WTC11 (cell line): ENCODE results near the gene FAM20C. TPM values are rescaled to one million over a fixed set of nuclear protein-coding genes. Genes with fewer than 3 reads are reported as not detected.
A peak's percentile ranks its signal among the peaks of the same experiment; 100 is the strongest.

Source experiments
- CREM ChIP-seq: sonication (generic); formaldehyde crosslinking; IDR thresholded peaks from 2 replicates; pipeline ENCODE4 v1.8.1; 2022; ENCODE audit warnings: mild to moderate bottlenecking, missing genetic modification reagents, moderate library complexity
- FOXP4 ChIP-seq: sonication (generic); formaldehyde crosslinking; IDR thresholded peaks from 2 replicates; pipeline ENCODE4 v1.8.0; 2022; ENCODE audit warnings: mild to moderate bottlenecking, missing genetic modification reagents
- GTF2I ChIP-seq: fragments of 250-450 bp; sonication (Bioruptor Pico); conservative IDR thresholded peaks from 2 replicates; pipeline ENCODE4 v1.4.0; 2021; ENCODE audit warnings: mild to moderate bottlenecking
- IRF2 ChIP-seq: sonication (generic); formaldehyde crosslinking; IDR thresholded peaks from 2 replicates; pipeline ENCODE4 v1.8.0; 2022; ENCODE audit warnings: low read depth, missing genetic modification reagents, borderline replicate concordance
- JAZF1 ChIP-seq: fragments of 250-450 bp; sonication (Bioruptor Pico); IDR thresholded peaks from 2 replicates; pipeline ENCODE4 v1.9.0; 2021; ENCODE audit warnings: moderate library complexity, mild to moderate bottlenecking, inconsistent platforms
- NFE2L1 ChIP-seq: sonication (generic); formaldehyde crosslinking; IDR thresholded peaks from 2 replicates; pipeline ENCODE4 v1.8.1; 2023; ENCODE audit warnings: missing genetic modification reagents
- OVOL2 ChIP-seq: fragments of 250-450 bp; sonication (Bioruptor Pico); IDR thresholded peaks from 2 replicates; pipeline ENCODE4 v1.9.0; 2021; ENCODE audit warnings: mild to moderate bottlenecking, borderline replicate concordance
- SMAD3 ChIP-seq: sonication (generic); formaldehyde crosslinking; IDR thresholded peaks from 2 replicates; pipeline ENCODE4 v1.8.0; 2022; ENCODE audit warnings: missing genetic modification reagents, mild to moderate bottlenecking, borderline replicate concordance
- ZNF317 ChIP-seq: sonication (generic); formaldehyde crosslinking; IDR thresholded peaks from 2 replicates; pipeline ENCODE4 v1.8.1; 2023; ENCODE audit warnings: low read depth, mild to moderate bottlenecking, moderate library complexity, missing genetic modification reagents, borderline replicate concordance
- total RNA-seq: library from RNA; stranded (reverse); gene quantifications from 3 replicates; pipeline ENCODE4 v1.2.3, GENCODE V29; 2021
- TF ChIP-seq, protein P1 (sequence below): fragments of 250-450 bp; sonication (Bioruptor Pico); IDR thresholded peaks from 2 replicates; pipeline ENCODE4 v1.8.0; 2021; ENCODE audit warnings: mild to moderate bottlenecking
- TF ChIP-seq, protein P2 (sequence below): sonication (generic); formaldehyde crosslinking; IDR thresholded peaks from 2 replicates; pipeline ENCODE4 v1.8.1; 2022; ENCODE audit warnings: low read depth, missing genetic modification reagents, borderline replicate concordance
- TF ChIP-seq, protein P3 (sequence below): fragments of 250-450 bp; sonication (Bioruptor Pico); IDR thresholded peaks from 2 replicates; pipeline ENCODE4 v2.1.2; 2022; ENCODE audit warnings: mild to moderate bottlenecking, moderate library complexity
- TF ChIP-seq, protein P4 (sequence below): sonication (generic); formaldehyde crosslinking; IDR thresholded peaks from 2 replicates; pipeline ENCODE4 v1.8.1; 2023; ENCODE audit warnings: mild to moderate bottlenecking, missing genetic modification reagents, borderline replicate concordance
- TF ChIP-seq, protein P5 (sequence below): sonication (generic); formaldehyde crosslinking; IDR thresholded peaks from 2 replicates; pipeline ENCODE4 v1.8.0; 2022; ENCODE audit warnings: mild to moderate bottlenecking, missing genetic modification reagents

The FAM20C gene
- total RNA-seq, 1 experiment from 2014 or later: 64.9 TPM

DNA sequence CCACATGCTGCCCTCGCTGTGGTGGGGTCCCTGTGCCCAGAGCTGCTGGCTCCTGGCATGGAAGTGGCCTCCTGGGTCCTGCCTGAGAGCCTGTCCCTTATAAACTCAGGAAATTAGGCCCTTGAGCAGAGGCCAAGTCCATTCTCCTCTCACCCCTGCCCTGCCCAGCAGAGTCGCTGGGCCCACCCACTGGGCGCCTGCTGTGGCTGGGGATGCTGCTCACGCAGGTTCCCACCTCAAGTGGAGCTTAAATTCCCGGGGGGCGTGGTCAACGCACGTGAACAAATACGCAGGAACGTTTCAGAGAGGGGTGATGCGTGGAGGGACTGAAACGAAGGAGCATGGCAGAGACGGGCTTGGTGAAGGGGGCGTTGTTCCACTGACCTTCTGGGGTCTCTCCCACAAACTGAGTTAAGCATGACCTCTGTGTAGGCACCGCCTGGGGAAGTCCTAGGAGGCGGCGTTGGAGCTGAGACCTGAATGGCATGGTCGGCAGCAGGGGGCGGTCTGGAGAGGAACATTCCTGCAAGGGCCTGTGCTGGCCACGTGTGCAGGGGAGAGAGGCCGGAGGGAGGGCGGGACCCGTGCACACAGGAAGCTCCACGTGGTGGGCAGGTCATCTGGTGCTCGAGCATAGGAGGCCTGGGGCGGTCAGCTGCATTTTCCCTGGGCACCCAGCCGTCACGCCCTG is 27.9 kb downstream of the FAM20C start (continued):
- TF ChIP-seq SMAD3 (CRISPR knock-in tag) (no peak), ZNF317 (CRISPR knock-in tag) (no peak), IRF2 (CRISPR knock-in tag) (no peak), CREM (CRISPR knock-in tag) (no peak), GTF2I (CRISPR knock-in tag) (no peak), NFE2L1 (CRISPR knock-in tag) (peak; percentile 38; the same call in 1 of the 2 replicates), FOXP4 (CRISPR knock-in tag) (0 out of 2 replicates have a peak, but pooled peaks have one; percentile 32), OVOL2 (CRISPR knock-in tag) (no peak), JAZF1 (CRISPR knock-in tag) (no peak)
- TF ChIP-seq, protein P1, sequence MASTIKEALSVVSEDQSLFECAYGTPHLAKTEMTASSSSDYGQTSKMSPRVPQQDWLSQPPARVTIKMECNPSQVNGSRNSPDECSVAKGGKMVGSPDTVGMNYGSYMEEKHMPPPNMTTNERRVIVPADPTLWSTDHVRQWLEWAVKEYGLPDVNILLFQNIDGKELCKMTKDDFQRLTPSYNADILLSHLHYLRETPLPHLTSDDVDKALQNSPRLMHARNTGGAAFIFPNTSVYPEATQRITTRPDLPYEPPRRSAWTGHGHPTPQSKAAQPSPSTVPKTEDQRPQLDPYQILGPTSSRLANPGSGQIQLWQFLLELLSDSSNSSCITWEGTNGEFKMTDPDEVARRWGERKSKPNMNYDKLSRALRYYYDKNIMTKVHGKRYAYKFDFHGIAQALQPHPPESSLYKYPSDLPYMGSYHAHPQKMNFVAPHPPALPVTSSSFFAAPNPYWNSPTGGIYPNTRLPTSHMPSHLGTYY (CRISPR knock-in tag): no peak
- TF ChIP-seq, protein P2, sequence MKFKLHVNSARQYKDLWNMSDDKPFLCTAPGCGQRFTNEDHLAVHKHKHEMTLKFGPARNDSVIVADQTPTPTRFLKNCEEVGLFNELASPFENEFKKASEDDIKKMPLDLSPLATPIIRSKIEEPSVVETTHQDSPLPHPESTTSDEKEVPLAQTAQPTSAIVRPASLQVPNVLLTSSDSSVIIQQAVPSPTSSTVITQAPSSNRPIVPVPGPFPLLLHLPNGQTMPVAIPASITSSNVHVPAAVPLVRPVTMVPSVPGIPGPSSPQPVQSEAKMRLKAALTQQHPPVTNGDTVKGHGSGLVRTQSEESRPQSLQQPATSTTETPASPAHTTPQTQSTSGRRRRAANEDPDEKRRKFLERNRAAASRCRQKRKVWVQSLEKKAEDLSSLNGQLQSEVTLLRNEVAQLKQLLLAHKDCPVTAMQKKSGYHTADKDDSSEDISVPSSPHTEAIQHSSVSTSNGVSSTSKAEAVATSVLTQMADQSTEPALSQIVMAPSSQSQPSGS (CRISPR knock-in tag): no peak
- TF ChIP-seq, protein P3, sequence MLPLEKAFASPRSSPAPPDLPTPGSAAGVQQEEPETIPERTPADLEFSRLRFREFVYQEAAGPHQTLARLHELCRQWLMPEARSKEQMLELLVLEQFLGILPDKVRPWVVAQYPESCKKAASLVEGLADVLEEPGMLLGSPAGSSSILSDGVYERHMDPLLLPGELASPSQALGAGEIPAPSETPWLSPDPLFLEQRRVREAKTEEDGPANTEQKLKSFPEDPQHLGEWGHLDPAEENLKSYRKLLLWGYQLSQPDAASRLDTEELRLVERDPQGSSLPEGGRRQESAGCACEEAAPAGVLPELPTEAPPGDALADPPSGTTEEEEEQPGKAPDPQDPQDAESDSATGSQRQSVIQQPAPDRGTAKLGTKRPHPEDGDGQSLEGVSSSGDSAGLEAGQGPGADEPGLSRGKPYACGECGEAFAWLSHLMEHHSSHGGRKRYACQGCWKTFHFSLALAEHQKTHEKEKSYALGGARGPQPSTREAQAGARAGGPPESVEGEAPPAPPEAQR: no peak
- TF ChIP-seq, protein P4, sequence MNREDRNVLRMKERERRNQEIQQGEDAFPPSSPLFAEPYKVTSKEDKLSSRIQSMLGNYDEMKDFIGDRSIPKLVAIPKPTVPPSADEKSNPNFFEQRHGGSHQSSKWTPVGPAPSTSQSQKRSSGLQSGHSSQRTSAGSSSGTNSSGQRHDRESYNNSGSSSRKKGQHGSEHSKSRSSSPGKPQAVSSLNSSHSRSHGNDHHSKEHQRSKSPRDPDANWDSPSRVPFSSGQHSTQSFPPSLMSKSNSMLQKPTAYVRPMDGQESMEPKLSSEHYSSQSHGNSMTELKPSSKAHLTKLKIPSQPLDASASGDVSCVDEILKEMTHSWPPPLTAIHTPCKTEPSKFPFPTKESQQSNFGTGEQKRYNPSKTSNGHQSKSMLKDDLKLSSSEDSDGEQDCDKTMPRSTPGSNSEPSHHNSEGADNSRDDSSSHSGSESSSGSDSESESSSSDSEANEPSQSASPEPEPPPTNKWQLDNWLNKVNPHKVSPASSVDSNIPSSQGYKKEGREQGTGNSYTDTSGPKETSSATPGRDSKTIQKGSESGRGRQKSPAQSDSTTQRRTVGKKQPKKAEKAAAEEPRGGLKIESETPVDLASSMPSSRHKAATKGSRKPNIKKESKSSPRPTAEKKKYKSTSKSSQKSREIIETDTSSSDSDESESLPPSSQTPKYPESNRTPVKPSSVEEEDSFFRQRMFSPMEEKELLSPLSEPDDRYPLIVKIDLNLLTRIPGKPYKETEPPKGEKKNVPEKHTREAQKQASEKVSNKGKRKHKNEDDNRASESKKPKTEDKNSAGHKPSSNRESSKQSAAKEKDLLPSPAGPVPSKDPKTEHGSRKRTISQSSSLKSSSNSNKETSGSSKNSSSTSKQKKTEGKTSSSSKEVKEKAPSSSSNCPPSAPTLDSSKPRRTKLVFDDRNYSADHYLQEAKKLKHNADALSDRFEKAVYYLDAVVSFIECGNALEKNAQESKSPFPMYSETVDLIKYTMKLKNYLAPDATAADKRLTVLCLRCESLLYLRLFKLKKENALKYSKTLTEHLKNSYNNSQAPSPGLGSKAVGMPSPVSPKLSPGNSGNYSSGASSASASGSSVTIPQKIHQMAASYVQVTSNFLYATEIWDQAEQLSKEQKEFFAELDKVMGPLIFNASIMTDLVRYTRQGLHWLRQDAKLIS (CRISPR knock-in tag): no peak
- TF ChIP-seq, protein P5, sequence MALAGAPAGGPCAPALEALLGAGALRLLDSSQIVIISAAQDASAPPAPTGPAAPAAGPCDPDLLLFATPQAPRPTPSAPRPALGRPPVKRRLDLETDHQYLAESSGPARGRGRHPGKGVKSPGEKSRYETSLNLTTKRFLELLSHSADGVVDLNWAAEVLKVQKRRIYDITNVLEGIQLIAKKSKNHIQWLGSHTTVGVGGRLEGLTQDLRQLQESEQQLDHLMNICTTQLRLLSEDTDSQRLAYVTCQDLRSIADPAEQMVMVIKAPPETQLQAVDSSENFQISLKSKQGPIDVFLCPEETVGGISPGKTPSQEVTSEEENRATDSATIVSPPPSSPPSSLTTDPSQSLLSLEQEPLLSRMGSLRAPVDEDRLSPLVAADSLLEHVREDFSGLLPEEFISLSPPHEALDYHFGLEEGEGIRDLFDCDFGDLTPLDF: 0 out of 2 replicates have a peak, but pooled peaks have one; percentile 47
